H9 (cell line): Measurements from ENCODE around the gene TP53. TPM values are rescaled to one million over a fixed set of nuclear protein-coding genes. Genes with fewer than 3 reads are reported as not detected.

Source experiments
- DNase-seq: peaks from one replicate; pipeline ENCODE4 v3.0.0-alpha.2; 2017
- H2AFZ ChIP-seq: one replicate; pipeline ENCODE4 v1.6.1; 2013; ENCODE audit warnings: mild to moderate bottlenecking, low read length, control low read depth, moderate library complexity
- H2AK5ac ChIP-seq: 2 replicates; pipeline ENCODE4 v1.6.1; 2013; ENCODE audit warnings: low read length, control low read depth, mixed read lengths; ENCODE audit not compliant: insufficient read length
- H2BK120ac ChIP-seq: one replicate; pipeline ENCODE4 v1.6.1; 2013; ENCODE audit warnings: low read depth, mild to moderate bottlenecking, low read length, control low read depth, inconsistent platforms; ENCODE audit not compliant: poor library complexity, severe bottlenecking
- H2BK12ac ChIP-seq: 2 replicates; pipeline ENCODE4 v1.6.1; 2013; ENCODE audit warnings: low read length, control low read depth, mixed read lengths, low read depth; ENCODE audit not compliant: insufficient read length
- H2BK15ac ChIP-seq: 2 replicates; pipeline ENCODE4 v1.6.1; 2013; ENCODE audit warnings: low read depth, low read length, control low read depth
- H2BK20ac ChIP-seq: one replicate; pipeline ENCODE4 v1.6.1; 2013; ENCODE audit warnings: low read depth, mild to moderate bottlenecking, low read length, control low read depth, inconsistent platforms; ENCODE audit not compliant: poor library complexity, severe bottlenecking
- H2BK5ac ChIP-seq: 2 replicates; pipeline ENCODE4 v1.6.1; 2013; ENCODE audit warnings: low read length, control low read depth, mixed read lengths; ENCODE audit not compliant: insufficient read length
- H3K14ac ChIP-seq: 2 replicates; pipeline ENCODE4 v1.6.1; 2013; ENCODE audit warnings: low read length, control low read depth; ENCODE audit not compliant: insufficient read depth
- H3K18ac ChIP-seq: 2 replicates; pipeline ENCODE4 v1.6.1; 2013; ENCODE audit warnings: low read depth, mild to moderate bottlenecking, mixed read lengths, low read length, control low read depth; ENCODE audit not compliant: insufficient read length
- H3K23ac ChIP-seq: 2 replicates; pipeline ENCODE4 v1.6.1; 2013; ENCODE audit warnings: low read length, control low read depth, mixed read lengths, low read depth; ENCODE audit not compliant: insufficient read length
- H3K23me2 ChIP-seq: 2 replicates; pipeline ENCODE4 v1.6.1; 2013; ENCODE audit warnings: low read depth, mild to moderate bottlenecking, mixed read lengths, low read length, control low read depth; ENCODE audit not compliant: insufficient read length, poor library complexity, severe bottlenecking
- H3K27ac ChIP-seq: 2 replicates; pipeline ENCODE4 v1.5.1; 2013; ENCODE audit warnings: low read length, control low read depth, mixed read lengths, low read depth; ENCODE audit not compliant: insufficient read length
- H3K27me3 ChIP-seq: 2 replicates; pipeline ENCODE4 v1.6.1; 2013; ENCODE audit warnings: low read length, control low read depth, inconsistent platforms; ENCODE audit not compliant: insufficient read depth
- H3K4ac ChIP-seq: 2 replicates; pipeline ENCODE4 v1.6.1; 2013; ENCODE audit warnings: low read depth, mild to moderate bottlenecking, control low read depth, inconsistent platforms, low read length, moderate library complexity
- H3K4me1 ChIP-seq: 2 replicates; pipeline ENCODE4 v1.6.1; 2013; ENCODE audit warnings: low read length, control low read depth, inconsistent platforms; ENCODE audit not compliant: insufficient read depth
- H3K4me2 ChIP-seq: 2 replicates; pipeline ENCODE4 v1.6.1; 2013; ENCODE audit warnings: low read length, control low read depth, mixed read lengths; ENCODE audit not compliant: insufficient read length, insufficient read depth
- H3K56ac ChIP-seq: 2 replicates; pipeline ENCODE4 v1.6.1; 2013; ENCODE audit warnings: low read depth, mild to moderate bottlenecking, mixed read lengths, low read length, control low read depth; ENCODE audit not compliant: insufficient read length
- H3K79me1 ChIP-seq: 2 replicates; pipeline ENCODE4 v1.6.1; 2013; ENCODE audit warnings: low read depth, mild to moderate bottlenecking, moderate library complexity, low read length, control low read depth, inconsistent platforms; ENCODE audit not compliant: insufficient read depth, poor library complexity, severe bottlenecking
- H3K79me2 ChIP-seq: 2 replicates; pipeline ENCODE4 v1.6.1; 2013; ENCODE audit warnings: low read length, control low read depth, inconsistent platforms; ENCODE audit not compliant: insufficient read depth
- H3K9ac ChIP-seq: 2 replicates; pipeline ENCODE4 v1.6.1; 2013; ENCODE audit warnings: low read length, control low read depth, mixed read lengths; ENCODE audit not compliant: insufficient read length; ENCODE audit errors: extremely low read depth
- H3K9me3 ChIP-seq: one replicate; pipeline ENCODE4 v1.6.1; 2013; ENCODE audit warnings: low read depth, low read length, inconsistent platforms; ENCODE audit not compliant: control insufficient read depth
- H3T11ph ChIP-seq: one replicate; pipeline ENCODE4 v1.6.1; 2013; ENCODE audit warnings: mild to moderate bottlenecking, low read length, control low read depth, inconsistent platforms
- H4K20me1 ChIP-seq: one replicate; pipeline ENCODE4 v1.6.1; 2013; ENCODE audit not compliant: control insufficient read depth, insufficient read length, insufficient read depth
- H4K5ac ChIP-seq: 2 replicates; pipeline ENCODE4 v1.6.1; 2013; ENCODE audit warnings: low read depth, mild to moderate bottlenecking, mixed read lengths, low read length, control low read depth; ENCODE audit not compliant: insufficient read length
- H4K8ac ChIP-seq: replicated peaks from 2 replicates; pipeline ENCODE4 v1.6.1; 2013; ENCODE audit warnings: low read length, control low read depth, mixed read lengths, low read depth; ENCODE audit not compliant: insufficient read length
- H4K91ac ChIP-seq: 2 replicates; pipeline ENCODE4 v1.6.1; 2013; ENCODE audit warnings: low read depth, mild to moderate bottlenecking, moderate library complexity, mixed read lengths, low read length, control low read depth; ENCODE audit not compliant: insufficient read length
- H3K27ac Mint-ChIP-seq, 3 experiments: 2 replicates in 2 of 3; 3 replicates in 1 of 3; pipeline ENCODE4 v1.8.0; 2020 to 2021; ENCODE audit warnings: mixed read lengths in 3 of 3, mild to moderate bottlenecking in 1 of 3, moderate library complexity in 1 of 3
- H3K27me3 Mint-ChIP-seq: 2 replicates; pipeline ENCODE4 v1.8.0; 2021; ENCODE audit warnings: low read depth, mild to moderate bottlenecking, moderate library complexity, mixed read lengths
- H3K36me3 Mint-ChIP-seq, 3 experiments: 2 replicates in 2 of 3; 3 replicates in 1 of 3; pipeline ENCODE4 v1.8.0; 2020 to 2021; ENCODE audit warnings: low read depth in 3 of 3, mixed read lengths in 3 of 3; ENCODE audit not compliant: insufficient read depth in 1 of 3
- H3K4me1 Mint-ChIP-seq, 2 experiments: 2 replicates each; pipeline ENCODE4 v1.8.0; 2020; ENCODE audit warnings: mixed read lengths in 2 of 2
- H3K4me3 Mint-ChIP-seq, 2 experiments: 2 replicates in 1 of 2; 3 replicates in 1 of 2; pipeline ENCODE4 v1.8.0; 2020 to 2021; ENCODE audit warnings: mild to moderate bottlenecking in 2 of 2, mixed read lengths in 2 of 2, moderate library complexity in 1 of 2
- H3K9me3 Mint-ChIP-seq, 2 experiments: 2 replicates in 1 of 2; 3 replicates in 1 of 2; pipeline ENCODE4 v1.8.0; 2020; ENCODE audit warnings: mild to moderate bottlenecking in 2 of 2, mixed read lengths in 2 of 2, moderate library complexity in 1 of 2
- WGBS: extraction: QIAGEN DNeasy Blood & Tissue Kit; methylation state at CpG from one replicate; pipeline ENCODE4 v1.1.7; 2013; ENCODE audit warnings: missing lambda C conversion rate, low lambda C conversion rate, mixed read lengths; ENCODE audit not compliant: insufficient read length; ENCODE audit errors: extremely low coverage; 5-methylcytosine and 5-hydroxymethylcytosine counted together
- total RNA-seq: library from RNA; stranded (reverse); gene quantifications from 2 replicates; pipeline ENCODE4 v1.2.1, GENCODE V29; 2021
- TF ChIP-seq, protein P1 (sequence below): fragments of 200-600 bp; sonication (generic); conservative IDR thresholded peaks from 3 replicates; pipeline ENCODE4 v1.8.0; 2021; ENCODE audit warnings: antibody characterized with exemption, mild to moderate bottlenecking

TP53 gene
- total RNA-seq, 1 experiment from 2014 or later = 163 TPM

- Histone ChIP-seq H3K79me2 (no peaks in the 10 kb centered on the region), H3K23me2 (peaks cover 8% of the 10 kb centered on the region), H3K27ac (no peak overlapping the region), H4K20me1 (no peaks in the 10 kb centered on the region), H3T11ph (no peak overlapping the region), H2BK15ac (no peak overlapping the region), H3K23ac (no peak overlapping the region), H3K79me1 (no peaks in the 10 kb centered on the region), H2BK12ac (no peak overlapping the region), H4K91ac (no peak overlapping the region), H3K4ac (no peak overlapping the region), H2BK5ac (no peak overlapping the region), H4K5ac (no peak overlapping the region), H3K18ac (no peak overlapping the region), H2BK20ac (no peak overlapping the region), H3K56ac (no peak overlapping the region), H3K14ac (no peak overlapping the region), H4K8ac (no peak overlapping the region), H3K27me3 (no peaks in the 10 kb centered on the region; the same call in 1 of the 2 replicates), H3K9me3 (no peaks in the 10 kb centered on the region), H2AFZ (no peak overlapping the region), H2AK5ac (no peak overlapping the region), H2BK120ac (no peak overlapping the region), H3K4me2 (no peak overlapping the region), H3K9ac (no peak overlapping the region), H3K4me1 (peaks cover 3% of the 10 kb centered on the region)
- peaks cover 0 to 7% (median 0%) of the 10 kb centered on the region in 3 experiments; a peak in 3 of 7 replicates for H3K36me3 Mint-ChIP-seq
- TF ChIP-seq, protein P1, sequence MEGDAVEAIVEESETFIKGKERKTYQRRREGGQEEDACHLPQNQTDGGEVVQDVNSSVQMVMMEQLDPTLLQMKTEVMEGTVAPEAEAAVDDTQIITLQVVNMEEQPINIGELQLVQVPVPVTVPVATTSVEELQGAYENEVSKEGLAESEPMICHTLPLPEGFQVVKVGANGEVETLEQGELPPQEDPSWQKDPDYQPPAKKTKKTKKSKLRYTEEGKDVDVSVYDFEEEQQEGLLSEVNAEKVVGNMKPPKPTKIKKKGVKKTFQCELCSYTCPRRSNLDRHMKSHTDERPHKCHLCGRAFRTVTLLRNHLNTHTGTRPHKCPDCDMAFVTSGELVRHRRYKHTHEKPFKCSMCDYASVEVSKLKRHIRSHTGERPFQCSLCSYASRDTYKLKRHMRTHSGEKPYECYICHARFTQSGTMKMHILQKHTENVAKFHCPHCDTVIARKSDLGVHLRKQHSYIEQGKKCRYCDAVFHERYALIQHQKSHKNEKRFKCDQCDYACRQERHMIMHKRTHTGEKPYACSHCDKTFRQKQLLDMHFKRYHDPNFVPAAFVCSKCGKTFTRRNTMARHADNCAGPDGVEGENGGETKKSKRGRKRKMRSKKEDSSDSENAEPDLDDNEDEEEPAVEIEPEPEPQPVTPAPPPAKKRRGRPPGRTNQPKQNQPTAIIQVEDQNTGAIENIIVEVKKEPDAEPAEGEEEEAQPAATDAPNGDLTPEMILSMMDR = no peak
- H3K27ac Mint-ChIP-seq = no peak overlapping the region
- H3K4me1 Mint-ChIP-seq = peaks cover 33 to 50% of the 10 kb centered on the region in 2 experiments
- DNase-seq = no peak
- WGBS = no CpG with 5 or more reads among the region's 7 CpGs
- no peaks in the 10 kb centered on the region for H3K9me3 Mint-ChIP-seq
- H3K4me3 Mint-ChIP-seq = no peak overlapping the region
- peaks cover 57% of the 10 kb centered on the region for H3K27me3 Mint-ChIP-seq
Measured at GRCh38 chr17:7710301-7710700, 23.0 kb upstream of the TP53 start.
